Neuronal stem cell (in vitro differentiated cells): ENCODE results near the gene LTBP2.

Source experiments
- DNase-seq: peaks from one replicate; pipeline ENCODE4 v3.0.0-alpha.2; 2013; ENCODE audit warnings: low spot score
- H2AFZ ChIP-seq: one replicate; pipeline ENCODE4 v1.6.1; 2013; ENCODE audit warnings: mild to moderate bottlenecking, low read length, inconsistent platforms
- H2AK5ac ChIP-seq: 2 replicates; pipeline ENCODE4 v1.6.1; 2013; ENCODE audit warnings: low read depth, mild to moderate bottlenecking, inconsistent platforms, low read length, moderate library complexity, mixed read lengths
- H2BK120ac ChIP-seq: 2 replicates; pipeline ENCODE4 v1.6.1; 2013; ENCODE audit warnings: low read depth, mild to moderate bottlenecking, inconsistent platforms, low read length, moderate library complexity, mixed read lengths
- H2BK12ac ChIP-seq: one replicate; pipeline ENCODE4 v1.6.1; 2013; ENCODE audit warnings: low read length, inconsistent platforms
- H2BK15ac ChIP-seq: 2 replicates; pipeline ENCODE4 v1.6.1; 2013; ENCODE audit warnings: mild to moderate bottlenecking, low read length, inconsistent platforms, mixed read lengths
- H2BK5ac ChIP-seq: one replicate; pipeline ENCODE4 v1.6.1; 2013; ENCODE audit warnings: inconsistent platforms, mild to moderate bottlenecking, low read length, moderate library complexity
- H3K14ac ChIP-seq: one replicate; pipeline ENCODE4 v1.6.1; 2013; ENCODE audit warnings: low read length, inconsistent platforms
- H3K18ac ChIP-seq: 2 replicates; pipeline ENCODE4 v1.6.1; 2013; ENCODE audit warnings: low read length, inconsistent platforms
- H3K23ac ChIP-seq: 2 replicates; pipeline ENCODE4 v1.6.1; 2013; ENCODE audit warnings: low read depth, mild to moderate bottlenecking, mixed read lengths, low read length, inconsistent platforms; ENCODE audit not compliant: poor library complexity
- H3K27ac ChIP-seq: replicated peaks from 3 replicates; pipeline ENCODE4 v1.5.1; 2013; ENCODE audit warnings: low read length, inconsistent platforms
- H3K27me3 ChIP-seq, 3 experiments: 2 replicates each; pipeline ENCODE4 v1.6.1; 2013; ENCODE audit warnings: low read length in 3 of 3, mild to moderate bottlenecking in 2 of 3, inconsistent platforms in 1 of 3, low read depth in 1 of 3, mixed read lengths in 1 of 3, moderate library complexity in 1 of 3; ENCODE audit not compliant: control insufficient read depth in 3 of 3, insufficient read depth in 3 of 3
- H3K36me3 ChIP-seq, 2 donors: replicated peaks in 1 of 2; 2 replicates each; pipeline ENCODE4 v1.6.1; 2013; ENCODE audit warnings: low read length in 2 of 2; ENCODE audit not compliant: control insufficient read depth in 2 of 2, insufficient read depth in 2 of 2
- H3K4ac ChIP-seq: 2 replicates; pipeline ENCODE4 v1.6.1; 2013; ENCODE audit warnings: inconsistent platforms, mild to moderate bottlenecking, low read length, moderate library complexity
- H3K4me1 ChIP-seq, 2 donors: 1 replicate in 1 of 2; 2 replicates in 1 of 2; pipeline ENCODE4 v1.6.1; 2013; ENCODE audit warnings: low read length in 2 of 2, low read depth in 1 of 2; ENCODE audit not compliant: control insufficient read depth in 2 of 2, insufficient read depth in 1 of 2
- H3K4me2 ChIP-seq: one replicate; pipeline ENCODE4 v1.6.1; 2013; ENCODE audit warnings: mild to moderate bottlenecking, low read length, inconsistent platforms; ENCODE audit not compliant: insufficient read depth, poor library complexity, severe bottlenecking
- H3K4me3 ChIP-seq, 2 donors: 2 replicates each; pipeline ENCODE4 v1.5.1; 2013; ENCODE audit warnings: low read length in 2 of 2, mild to moderate bottlenecking in 2 of 2, inconsistent platforms in 1 of 2, moderate library complexity in 1 of 2
- H3K79me1 ChIP-seq: one replicate; pipeline ENCODE4 v1.6.1; 2013; ENCODE audit warnings: low read depth, mild to moderate bottlenecking, inconsistent platforms, low read length, moderate library complexity
- H3K9ac ChIP-seq: one replicate; pipeline ENCODE4 v1.6.1; 2013; ENCODE audit warnings: mild to moderate bottlenecking, low read depth, low read length, inconsistent platforms; ENCODE audit not compliant: poor library complexity
- H3K9me3 ChIP-seq, 2 donors: replicated peaks in 1 of 2; 2 replicates each; pipeline versions ENCODE3 to v1.6.1; 2013; ENCODE audit warnings: low read length in 2 of 2, mild to moderate bottlenecking in 2 of 2, inconsistent platforms in 1 of 2, low read depth in 1 of 2, mixed read lengths in 1 of 2, moderate library complexity in 1 of 2; ENCODE audit not compliant: control insufficient read depth in 2 of 2, insufficient read depth in 1 of 2
- H4K8ac ChIP-seq: one replicate; pipeline ENCODE4 v1.6.1; 2013; ENCODE audit warnings: low read depth, mild to moderate bottlenecking, inconsistent platforms, low read length, moderate library complexity
- H4K91ac ChIP-seq: one replicate; pipeline ENCODE4 v1.6.1; 2013; ENCODE audit warnings: low read length, low read depth, mild to moderate bottlenecking, inconsistent platforms; ENCODE audit not compliant: poor library complexity
- WGBS, 2 donors: extraction: QIAGEN DNeasy Blood & Tissue Kit; methylation state at CpG; one replicate each; pipeline ENCODE4 v1.1.7; 2013; ENCODE audit warnings: missing lambda C conversion rate in 2 of 2, mixed read lengths in 1 of 2; ENCODE audit not compliant: insufficient read length in 2 of 2, insufficient replicate concordance in 1 of 2; ENCODE audit errors: extremely low coverage in 2 of 2; 5-methylcytosine and 5-hydroxymethylcytosine counted together

LTBP2 gene

DNA sequence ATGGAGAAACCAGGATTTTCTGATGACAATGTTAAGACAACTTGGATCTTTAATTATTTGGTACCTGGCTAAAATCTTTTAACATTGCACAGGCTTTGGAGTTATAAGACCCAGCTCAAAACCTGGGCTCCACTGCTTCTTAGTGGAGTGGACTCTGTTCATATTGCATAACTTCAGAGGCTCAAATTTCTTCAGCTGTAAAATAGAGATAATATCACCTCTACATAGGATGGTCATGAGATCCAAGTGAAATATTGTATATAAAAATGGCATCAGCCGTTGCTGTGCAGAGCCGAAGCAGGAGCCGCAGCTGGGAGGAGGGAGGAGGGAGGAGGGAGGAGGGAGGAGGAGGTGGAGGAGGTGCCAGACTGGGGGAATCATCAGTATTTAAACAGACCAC lies 129.5 kb downstream of the LTBP2 start:
- Histone ChIP-seq H3K27ac (no peak overlapping the region), H3K4me1 (peaks cover 0 to 11% of the 10 kb centered on the region in 2 donors), H2AK5ac (no peak overlapping the region), H3K27me3 (no peaks in the 10 kb centered on the region), H3K9me3 (no peaks in the 10 kb centered on the region), H3K23ac (no peak overlapping the region), H3K14ac (no peak overlapping the region), H3K79me1 (no peaks in the 10 kb centered on the region), H3K4me3 (no peak overlapping the region), H2BK15ac (no peak overlapping the region), H2AFZ (no peak overlapping the region), H2BK5ac (no peak overlapping the region), H2BK12ac (no peak overlapping the region), H3K4ac (no peak overlapping the region), H3K9ac (no peak overlapping the region), H2BK120ac (no peak overlapping the region), H4K91ac (no peak overlapping the region), H3K36me3 (peaks cover 26 to 63% of the 10 kb centered on the region in 2 donors), H4K8ac (no peak overlapping the region), H3K18ac (no peak overlapping the region), H3K4me2 (no peak overlapping the region)
- no peak for DNase-seq
- no CpG with 5 or more reads among the region's 3 CpGs for WGBS, 2 donors

GRCh38 chr14:74480046-74480445 lies 132.0 kb downstream of the LTBP2 start:
- Histone ChIP-seq H3K4ac (no peak overlapping the region), H3K36me3 (peaks cover 21 to 62% of the 10 kb centered on the region in 2 donors), H3K18ac (no peak overlapping the region), H3K27ac (no peak overlapping the region), H3K4me2 (no peak overlapping the region), H2AFZ (no peak overlapping the region), H2BK120ac (no peak overlapping the region), H2BK15ac (no peak overlapping the region), H3K79me1 (no peaks in the 10 kb centered on the region), H4K91ac (no peak overlapping the region), H3K14ac (no peak overlapping the region), H3K9me3 (no peaks in the 10 kb centered on the region), H4K8ac (no peak overlapping the region), H2BK12ac (no peak overlapping the region), H3K4me3 (no peak overlapping the region), H3K9ac (peak overlapping the region; percentile 61), H2AK5ac (no peak overlapping the region), H3K27me3 (no peaks in the 10 kb centered on the region), H3K23ac (no peak overlapping the region), H2BK5ac (no peak overlapping the region), H3K4me1 (peaks cover 9 to 17% of the 10 kb centered on the region in 2 donors)
- WGBS, 2 donors, result no CpG with 5 or more reads among the region's 4 CpGs
- DNase-seq, result no peak

DNA sequence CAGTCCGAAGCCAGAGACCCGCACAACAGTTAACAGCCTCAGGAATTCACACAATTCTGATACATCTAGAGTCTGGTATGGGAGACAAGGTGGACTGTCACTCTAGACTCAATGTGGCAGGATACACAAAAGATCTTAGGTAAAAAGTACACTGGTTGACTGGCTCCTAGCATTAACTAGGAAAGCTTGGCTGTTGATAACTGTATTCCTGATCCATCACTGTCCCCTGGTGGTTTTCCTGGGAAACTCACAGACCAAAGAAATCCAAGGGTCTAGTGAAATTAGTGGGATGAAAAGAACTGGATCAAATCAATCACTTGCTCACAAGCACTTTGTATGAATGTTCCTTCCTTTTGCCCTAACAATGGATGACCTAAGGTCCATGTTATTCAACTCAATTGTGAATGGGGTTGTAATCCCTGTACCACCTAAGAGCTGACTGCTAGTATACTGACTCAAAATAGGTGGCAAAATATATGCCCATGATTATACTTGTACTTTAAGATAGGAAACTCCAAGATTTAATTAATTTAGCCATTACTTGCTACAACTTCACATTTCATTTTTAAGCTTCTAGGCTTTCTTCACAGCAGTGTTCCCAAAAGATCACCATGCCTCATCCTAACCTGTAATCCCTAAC lies 132.9 kb downstream of the LTBP2 start:
- Histone ChIP-seq H3K27ac (no peak overlapping the region), H4K91ac (no peak overlapping the region), H2BK12ac (no peak overlapping the region), H3K9ac (no peak overlapping the region), H3K36me3 (peaks cover 23 to 59% of the 10 kb centered on the region in 2 donors), H3K4me3 (no peak overlapping the region), H3K27me3 (no peaks in the 10 kb centered on the region), H3K23ac (no peak overlapping the region), H3K4ac (no peak overlapping the region), H2BK15ac (no peak overlapping the region), H2BK120ac (no peak overlapping the region), H3K79me1 (no peaks in the 10 kb centered on the region), H3K4me2 (no peak overlapping the region), H3K14ac (no peak overlapping the region), H4K8ac (no peak overlapping the region), H3K4me1 (peaks cover 9 to 17% of the 10 kb centered on the region in 2 donors), H2AK5ac (no peak overlapping the region), H2AFZ (no peak overlapping the region), H3K9me3 (no peaks in the 10 kb centered on the region), H3K18ac (no peak overlapping the region), H2BK5ac (no peak overlapping the region)
- no CpG with 5 or more reads among the region's 2 CpGs for WGBS, 2 donors
- DNase-seq, result peak; percentile 56

DNA sequence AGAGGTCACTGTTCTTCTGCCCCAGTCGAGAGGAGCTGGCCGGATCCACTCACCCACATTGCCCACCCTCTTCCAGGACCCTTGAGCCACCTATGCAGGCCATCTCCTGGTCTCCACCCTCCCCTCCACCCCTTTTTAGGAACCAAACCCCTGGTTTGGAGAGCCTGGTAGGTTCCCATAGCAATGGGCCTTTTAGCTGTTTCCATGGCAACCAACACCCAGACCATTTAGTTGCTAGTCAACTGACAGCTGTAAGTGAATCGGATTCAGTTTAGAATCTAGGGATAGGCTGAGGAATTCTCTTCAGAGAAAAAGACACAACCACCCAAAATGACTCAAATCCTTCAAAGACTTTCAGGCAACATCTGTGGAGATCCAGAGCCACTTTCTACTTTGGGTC lies 135.4 kb downstream of the LTBP2 start:
- peaks cover 25 to 43% of the 10 kb centered on the region in 2 donors for H3K36me3 ChIP-seq
- no peak overlapping the region for H2BK12ac ChIP-seq
- H3K4me3 ChIP-seq, result no peak overlapping the region
- H4K91ac ChIP-seq, result no peak overlapping the region
- peak; percentile 53 for DNase-seq
- WGBS, 2 donors, result no CpG with 5 or more reads among the region's 3 CpGs
- no peak overlapping the region for H3K18ac ChIP-seq
- H3K79me1 ChIP-seq, result no peaks in the 10 kb centered on the region
- H3K14ac ChIP-seq, result no peak overlapping the region
- no peak overlapping the region for H4K8ac ChIP-seq
- no peak overlapping the region for H3K23ac ChIP-seq
- peaks cover 0 to 2% of the 10 kb centered on the region in 2 donors for H3K9me3 ChIP-seq
- H2AK5ac ChIP-seq, result no peak overlapping the region
- H3K4ac ChIP-seq, result no peak overlapping the region
- no peak overlapping the region for H2BK5ac ChIP-seq
- peak overlapping the region; percentile 11 for H2BK15ac ChIP-seq
- H3K9ac ChIP-seq, result no peak overlapping the region
- no peak overlapping the region for H2BK120ac ChIP-seq
- no peak overlapping the region for H3K4me2 ChIP-seq
- no peak overlapping the region for H2AFZ ChIP-seq
- H3K27ac ChIP-seq, result no peak overlapping the region
- peaks cover 9 to 17% of the 10 kb centered on the region in 2 donors for H3K4me1 ChIP-seq
- no peaks in the 10 kb centered on the region for H3K27me3 ChIP-seq
